NCI-H446 (cell line): ENCODE data around the gene ZNF529.
A peak's percentile ranks its signal among the peaks of the same experiment; 100 is the strongest.
"Not testable (repeated sequence)": the region's sequence is repeated elsewhere in the genome, so short reads cannot be mapped to it uniquely, and the experiment has no call there.

Experiments used
- DNase-seq, 2 experiments: peaks; one replicate each; lab custom pipeline; 2025; lab: John Stamatoyannopoulos, UW

ZNF529 gene

DNA sequence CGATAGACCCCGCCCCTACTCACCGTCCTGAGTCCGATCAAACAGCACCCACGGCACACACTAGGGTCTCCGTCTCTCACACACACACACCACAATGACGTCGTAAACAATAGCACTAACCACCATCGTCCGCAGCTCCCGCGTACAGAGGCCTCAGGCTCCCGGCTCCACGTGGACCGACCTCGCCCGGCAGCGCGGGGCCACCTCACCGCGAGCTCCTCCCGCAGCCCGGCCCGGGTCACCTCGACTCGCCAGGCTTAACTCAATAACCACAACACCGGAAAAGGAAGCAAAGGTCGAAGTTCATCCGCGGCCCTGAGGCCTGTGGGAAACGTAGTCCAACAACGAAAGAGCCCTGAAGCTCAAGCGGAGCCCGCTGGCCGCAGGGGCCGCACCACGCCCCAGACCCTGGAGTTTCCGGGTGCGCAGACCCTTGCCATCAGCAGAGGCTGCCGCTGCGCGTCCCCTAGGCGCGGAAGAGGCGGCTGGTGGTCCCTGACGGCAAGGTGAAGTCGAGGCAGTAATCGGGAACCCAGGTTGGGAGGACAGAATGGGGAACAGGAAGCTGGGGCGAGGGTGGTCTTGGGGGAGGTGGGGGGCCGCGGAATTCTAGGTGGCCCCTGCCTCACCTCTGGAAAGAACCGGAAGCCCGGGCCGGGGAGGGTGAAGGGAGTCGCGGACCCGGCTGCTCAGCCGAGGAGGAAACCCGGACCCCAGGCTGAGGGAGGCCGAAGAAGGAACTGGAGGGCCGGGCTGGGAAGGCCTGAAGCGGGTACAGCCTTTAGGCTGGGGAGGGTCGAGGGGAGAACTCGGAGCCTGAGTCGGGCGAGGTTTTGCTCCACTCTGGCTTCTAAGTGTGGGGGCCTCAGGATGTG, at the start of gene ZNF529:
ZNF529 (minus strand) TSS at position 273 of the 875 bp plus-strand sequence. CDS start 946 bp downstream, outside the sequence.
- peak; percentile 67 to 85 for DNase-seq

DNA sequence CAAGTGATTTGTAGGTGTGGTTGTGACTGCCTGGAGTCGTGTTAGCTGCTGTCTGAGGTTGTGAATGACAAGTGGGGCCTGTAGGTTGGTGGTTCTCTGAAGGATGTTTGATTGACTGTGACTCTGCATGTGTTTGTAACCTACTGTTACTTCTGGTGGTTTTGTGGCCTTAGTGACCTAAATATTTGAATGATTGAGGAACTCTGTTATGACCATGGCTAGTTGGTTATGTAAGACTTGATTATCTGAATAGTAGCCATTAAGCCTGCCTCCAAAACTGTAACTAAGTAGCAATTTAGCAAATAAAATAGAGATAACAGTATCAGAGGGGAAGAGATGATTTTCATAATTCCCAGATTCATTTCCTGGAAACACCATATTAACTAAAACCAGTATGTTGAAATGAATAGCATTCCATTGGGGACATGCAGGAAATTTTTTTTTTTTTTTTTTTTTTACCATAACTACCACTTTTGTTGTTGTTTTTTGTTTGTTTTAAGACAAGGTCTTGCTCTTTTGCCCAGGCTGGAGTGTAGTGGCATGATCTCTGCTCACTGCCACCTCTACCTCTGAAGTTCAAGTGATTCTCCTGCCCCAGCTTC, 32.9 kb upstream of the ZNF529 start:
- DNase-seq: no peak

DNA sequence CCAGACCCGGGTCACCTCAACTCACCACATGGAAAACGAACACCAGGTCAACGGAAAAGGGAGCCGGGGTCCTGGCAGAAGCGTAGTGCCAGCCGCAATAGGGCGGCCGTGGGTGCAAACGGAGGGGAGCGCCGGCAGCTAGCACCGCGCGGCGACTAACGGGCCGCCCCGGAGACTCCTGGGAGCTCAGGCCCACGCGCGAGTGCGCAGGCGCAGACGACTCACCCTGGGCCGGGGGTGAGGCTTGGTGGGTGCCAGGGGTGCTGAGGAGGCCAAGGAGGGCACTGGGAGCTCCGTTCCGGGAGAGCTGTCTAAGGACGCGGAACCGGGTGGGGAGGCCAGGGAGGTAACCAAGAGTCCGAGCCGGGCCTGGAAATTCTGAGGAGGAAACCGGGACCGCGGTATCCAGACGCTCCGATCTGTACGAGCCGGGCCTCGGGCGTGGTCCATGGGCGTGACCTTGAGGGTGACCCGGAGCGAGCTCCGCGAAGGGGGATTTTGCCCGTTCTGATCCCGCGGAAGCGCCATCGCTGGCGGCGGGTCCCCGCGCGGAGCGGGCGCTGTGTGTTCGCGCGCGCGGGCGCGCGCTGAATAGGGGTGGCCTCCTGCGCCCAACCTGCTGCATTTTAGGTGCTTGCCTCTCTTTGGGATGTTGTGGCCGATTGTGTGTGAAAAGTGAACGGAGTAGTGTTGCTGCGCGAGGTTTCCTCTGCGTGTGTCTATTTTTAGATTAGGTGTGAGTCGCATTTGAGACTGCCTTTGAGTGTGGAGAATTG, 32.2 kb upstream of the ZNF529 start, which contains the start of gene ZNF382:
ZNF382 (plus strand) TSS at position 213 of the 776 bp plus-strand sequence. CDS start 4,602 bp downstream, outside the sequence.
- DNase-seq: peak; percentile 22 to 84

GRCh38 chr19:36604656-36605100, 31.6 kb upstream of the ZNF529 start:
- peak in 1 of 2 experiments; percentile 20 for DNase-seq

DNA sequence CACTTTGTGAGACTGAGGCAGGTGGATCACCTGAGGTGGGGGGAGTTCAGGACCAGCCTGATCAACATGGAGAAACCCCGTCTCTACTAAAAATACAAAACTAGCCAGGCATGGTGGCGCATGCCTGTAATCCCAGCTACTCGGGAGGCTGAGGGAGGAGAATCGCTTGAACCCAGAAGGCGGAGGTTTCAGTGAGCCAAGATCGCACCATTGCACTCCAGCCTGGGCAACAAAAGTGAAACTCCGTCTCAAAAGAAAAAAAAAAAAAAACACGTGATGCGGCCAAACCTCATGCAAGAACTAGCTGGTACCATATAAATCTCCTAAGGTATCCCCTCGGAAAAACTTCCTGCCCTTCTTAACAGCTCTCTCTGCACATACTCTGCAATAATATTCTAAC, 29.6 kb upstream of the ZNF529 start:
- DNase-seq: not testable (repeated sequence)

GRCh38 chr19:36579255-36579654, 6.2 kb upstream of the ZNF529 start:
- DNase-seq: no peak

GRCh38 chr19:36577271-36577996, 4.3 kb upstream of the ZNF529 start:
- DNase-seq: no peak

DNA sequence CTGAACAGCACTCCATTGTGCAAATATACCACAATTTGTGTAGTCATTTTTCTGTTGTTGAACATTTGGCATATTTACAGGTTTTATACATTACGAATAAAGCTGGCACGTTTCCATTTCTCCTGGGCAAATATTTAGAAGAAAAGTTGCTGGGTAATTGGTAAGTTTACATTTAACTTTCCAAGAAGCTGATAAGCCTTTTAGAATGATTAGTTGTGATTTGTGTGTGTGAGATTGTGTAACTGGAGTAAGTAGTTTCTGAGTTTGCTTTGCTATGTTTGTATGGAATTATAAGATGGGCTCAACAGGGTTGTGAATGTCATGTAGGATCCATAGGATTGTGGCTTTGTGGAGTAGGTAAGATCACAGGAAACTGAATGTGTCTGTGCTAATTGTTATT, 1.6 kb upstream of the ZNF529 start:
- no peak for DNase-seq

DNA sequence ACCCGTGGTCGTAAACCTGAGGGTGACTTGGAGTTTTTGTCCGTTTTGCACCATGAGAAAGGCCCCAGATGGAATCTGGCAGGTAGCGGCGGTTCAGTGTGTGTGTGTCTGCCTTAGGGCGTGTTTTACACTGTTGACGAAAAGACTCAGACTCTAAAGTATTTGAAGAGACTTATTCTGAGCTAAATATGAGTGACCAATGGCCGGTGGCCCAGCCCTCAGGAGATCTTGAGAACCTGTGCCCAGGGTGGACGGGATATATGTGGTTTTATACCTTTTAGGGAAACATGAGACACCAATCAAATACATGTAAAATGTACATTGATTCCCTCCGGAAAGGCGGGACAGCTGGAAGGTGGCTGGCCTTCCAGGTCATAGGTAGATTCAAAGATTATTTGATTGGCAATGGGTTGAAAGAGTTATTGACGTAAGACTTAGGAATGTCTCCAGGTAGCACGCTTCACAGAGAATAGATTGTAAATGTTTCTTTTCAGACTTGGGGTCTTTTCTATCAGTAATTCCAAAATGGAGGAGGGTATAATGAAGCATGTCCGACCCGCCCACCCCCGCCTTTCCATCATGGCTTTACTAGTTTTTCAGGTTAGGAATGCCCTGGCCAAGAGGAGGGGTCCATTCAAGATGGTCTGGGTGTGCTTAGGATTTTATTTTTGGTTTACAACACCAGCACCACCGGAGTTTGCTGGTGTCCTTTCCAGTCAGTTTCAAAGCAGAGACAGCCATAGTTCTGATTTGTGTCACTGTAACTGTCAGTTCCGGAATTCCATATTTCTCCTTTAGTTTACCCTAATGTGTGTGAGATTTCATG, 1.0 kb upstream of the ZNF529 start:
- DNase-seq: no peak

DNA sequence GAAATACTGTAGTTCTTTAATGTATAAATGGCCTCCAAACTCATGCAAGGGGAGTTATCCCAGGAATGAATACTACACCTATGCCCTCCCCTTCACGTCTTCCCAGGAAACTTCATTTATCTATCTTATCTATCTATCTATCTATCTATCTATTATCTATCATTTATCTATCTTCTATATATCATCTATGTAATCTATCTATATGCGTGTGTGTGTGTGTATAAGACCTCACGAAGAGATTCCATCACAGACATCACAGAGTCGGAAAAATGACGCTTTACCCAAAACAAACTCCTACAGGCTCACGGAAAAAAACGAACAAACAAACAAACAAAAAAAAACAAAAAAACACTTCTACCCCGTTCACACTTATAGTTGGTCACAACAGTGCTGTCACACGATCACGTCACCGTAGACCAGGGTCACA, 486 bp downstream of the ZNF529 start:
- peak in 1 of 2 experiments; percentile 64 for DNase-seq

DNA sequence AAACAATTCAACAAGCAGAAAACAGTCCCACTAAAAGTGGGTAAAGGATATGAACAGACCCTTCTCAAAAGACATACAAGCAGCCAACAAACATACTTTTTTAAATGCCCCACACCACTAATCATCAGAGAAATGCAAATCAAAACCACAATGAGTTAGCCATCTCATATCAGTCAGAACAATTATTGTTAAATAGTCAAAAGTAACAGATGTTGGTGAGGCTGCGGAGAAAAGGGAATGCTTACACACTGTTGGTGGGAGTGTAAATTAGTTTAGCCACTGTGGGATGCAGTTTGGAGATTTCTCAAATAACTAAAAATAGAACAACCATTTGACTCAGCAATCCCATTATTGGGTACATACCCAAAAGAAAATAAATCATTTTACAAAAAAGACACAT, 8.7 kb downstream of the ZNF529 start:
- no peak for DNase-seq

GRCh38 chr19:36547001-36547732, 25.9 kb downstream of the ZNF529 start:
- DNase-seq: no peak

DNA sequence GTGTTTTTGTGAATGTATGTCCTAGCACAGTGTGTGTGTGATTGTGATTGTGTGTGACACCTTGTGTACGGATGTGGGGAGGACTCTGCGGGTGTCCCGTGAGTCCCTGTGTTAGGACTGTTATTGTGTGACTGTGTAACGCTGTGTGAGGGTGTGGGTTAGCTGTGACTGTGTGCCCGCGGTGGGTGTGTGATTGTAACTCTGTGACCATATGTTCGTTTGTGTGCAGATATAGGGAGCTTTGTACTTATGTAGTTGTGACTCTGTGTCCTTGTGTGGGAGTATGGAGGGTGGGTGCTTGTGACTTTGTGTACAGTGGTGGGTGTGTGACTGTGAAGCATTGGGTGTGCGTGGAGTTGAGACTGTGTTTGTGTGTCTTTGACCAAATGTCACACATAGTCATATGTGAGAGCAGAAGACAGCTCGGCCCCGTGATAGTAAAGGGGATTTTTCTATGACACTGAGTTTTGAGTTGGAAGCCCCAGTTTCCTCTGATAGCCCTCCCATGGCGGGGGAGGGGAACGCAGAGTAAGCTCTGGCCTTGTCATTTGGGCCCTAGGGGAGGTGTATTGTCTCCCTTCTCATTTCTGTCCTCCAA, 44.1 kb downstream of the ZNF529 start:
- DNase-seq: peak in 1 of 2 experiments; percentile 7

GRCh38 chr19:36528194-36528920, 44.7 kb downstream of the ZNF529 start, which contains the start of gene ZNF260:
Gene ZNF260, minus strand, starts transcription at chr19:36528271. Its CDS starts 13,033 bp downstream, at chr19:36515238.
- peak; percentile 94 to 97 for DNase-seq

- no peak for DNase-seq
These were observed 45.3 kb downstream of the ZNF529 start for GRCh38 chr19:36527873-36528193.

GRCh38 chr19:36527341-36527740, 45.8 kb downstream of the ZNF529 start:
- DNase-seq: no peak

DNA sequence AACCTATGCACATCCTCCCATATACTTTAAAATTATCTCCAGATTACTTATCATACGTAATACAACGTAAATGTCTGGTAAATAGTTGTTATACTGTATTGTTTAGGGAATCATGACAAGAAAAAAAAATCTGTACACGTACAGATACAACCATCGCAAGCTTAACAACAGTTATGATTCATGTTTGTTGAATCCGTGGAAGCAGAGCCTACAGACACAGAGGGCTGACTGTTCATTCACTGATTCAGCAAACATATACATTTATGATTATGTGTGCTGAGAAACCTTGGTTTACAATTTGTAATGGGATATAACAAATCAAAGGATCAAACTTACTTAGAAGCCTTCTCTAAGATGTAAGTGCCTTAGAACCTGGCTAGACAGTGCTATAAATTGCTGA, 46.5 kb downstream of the ZNF529 start:
- DNase-seq: no peak

GRCh38 chr19:36524617-36525016, 48.5 kb downstream of the ZNF529 start:
- no peak for DNase-seq
